A549 (cell line): ENCODE measurements around the gene TPST1.

Source experiments
- CBX8 ChIP-seq: fragments of 200-600 bp; sonication (generic); IDR thresholded peaks from 2 replicates; pipeline ENCODE4 v1.6.1; 2016
- CTCF ChIP-seq: fragments of >200 bp; sonication (Bioruptor Twin); formaldehyde crosslinking; IDR thresholded peaks from 3 replicates; pipeline ENCODE4 v1.5.1; 2016
- EP300 ChIP-seq, 2 experiments: fragments of >200 bp; sonication (Bioruptor Twin); formaldehyde crosslinking; IDR thresholded peaks; 2 replicates in 1 of 2; 3 replicates in 1 of 2; pipeline ENCODE4 v1.6.1; 2016 to 2017
- KDM5A ChIP-seq: fragments of 200-600 bp; sonication (generic); IDR thresholded peaks from 2 replicates; pipeline ENCODE4 v1.6.1; 2016; ENCODE audit warnings: antibody characterized with exemption, mild to moderate bottlenecking
- POLR2A ChIP-seq: IDR thresholded peaks from 2 replicates; pipeline ENCODE4 v1.6.1; 2012; ENCODE audit warnings: mild to moderate bottlenecking, low read length
- RAD21 ChIP-seq, 2 experiments: fragments of >200 bp in 1 of 2; sonication (Bioruptor Twin) in 1 of 2; formaldehyde crosslinking in 1 of 2; IDR thresholded peaks in 1 of 2; conservative IDR thresholded peaks in 1 of 2; 2 replicates in 1 of 2; 3 replicates in 1 of 2; pipeline ENCODE4 v1.6.1; 2012 to 2018; ENCODE audit warnings: inconsistent platforms in 1 of 2
- RCOR1 ChIP-seq: fragments of 150-350 bp; IDR thresholded peaks from 2 replicates; pipeline ENCODE4 v1.6.1; 2014; ENCODE audit warnings: antibody characterized with exemption, low read length, low read depth
- REST ChIP-seq: fragments of 200-600 bp; sonication (generic); IDR thresholded peaks from 2 replicates; pipeline ENCODE4 v1.6.1; 2016; ENCODE audit warnings: antibody characterized with exemption, mild to moderate bottlenecking, moderate library complexity
- RFX5 ChIP-seq: fragments of 450-650 bp; IDR thresholded peaks from 2 replicates; pipeline ENCODE4 v1.7.1; 2014; ENCODE audit warnings: antibody characterized with exemption, mild to moderate bottlenecking, moderate library complexity
- SMC3 ChIP-seq: fragments of >200 bp; sonication (Bioruptor Twin); formaldehyde crosslinking; IDR thresholded peaks from 3 replicates; pipeline ENCODE4 v1.6.1; 2018; ENCODE audit warnings: inconsistent platforms

- TF ChIP-seq RCOR1 = no peak
- TF ChIP-seq KDM5A = no peak
- no peak for TF ChIP-seq POLR2A
- TF ChIP-seq CBX8 = no peak
- TF ChIP-seq REST = no peak
- TF ChIP-seq EP300 (IDR thresholded peaks at IDR 0.05) = no peak
- TF ChIP-seq CTCF = no peak
- no peak for TF ChIP-seq RFX5
- no peak for TF ChIP-seq SMC3
- no peak for TF ChIP-seq RAD21 (conservative IDR thresholded peaks at IDR 0.05 in 1 of 2, IDR thresholded peaks at IDR 0.05 in 1 of 2)
Observed at GRCh38 chr7:66326501-66327215, 121.5 kb downstream of the TPST1 start.
